SHP77 treated with DMSO at 0.1 percent for 48 hours (cell line): ENCODE measurements around the gene ZSCAN22.
"Not testable (repeated sequence)": the region's sequence is repeated elsewhere in the genome, so short reads cannot be mapped to it uniquely, and the experiment has no call there.

Source experiments
- DNase-seq: peaks from one replicate; lab custom pipeline; 2025; lab: John Stamatoyannopoulos, UW

Gene ZSCAN22

DNA sequence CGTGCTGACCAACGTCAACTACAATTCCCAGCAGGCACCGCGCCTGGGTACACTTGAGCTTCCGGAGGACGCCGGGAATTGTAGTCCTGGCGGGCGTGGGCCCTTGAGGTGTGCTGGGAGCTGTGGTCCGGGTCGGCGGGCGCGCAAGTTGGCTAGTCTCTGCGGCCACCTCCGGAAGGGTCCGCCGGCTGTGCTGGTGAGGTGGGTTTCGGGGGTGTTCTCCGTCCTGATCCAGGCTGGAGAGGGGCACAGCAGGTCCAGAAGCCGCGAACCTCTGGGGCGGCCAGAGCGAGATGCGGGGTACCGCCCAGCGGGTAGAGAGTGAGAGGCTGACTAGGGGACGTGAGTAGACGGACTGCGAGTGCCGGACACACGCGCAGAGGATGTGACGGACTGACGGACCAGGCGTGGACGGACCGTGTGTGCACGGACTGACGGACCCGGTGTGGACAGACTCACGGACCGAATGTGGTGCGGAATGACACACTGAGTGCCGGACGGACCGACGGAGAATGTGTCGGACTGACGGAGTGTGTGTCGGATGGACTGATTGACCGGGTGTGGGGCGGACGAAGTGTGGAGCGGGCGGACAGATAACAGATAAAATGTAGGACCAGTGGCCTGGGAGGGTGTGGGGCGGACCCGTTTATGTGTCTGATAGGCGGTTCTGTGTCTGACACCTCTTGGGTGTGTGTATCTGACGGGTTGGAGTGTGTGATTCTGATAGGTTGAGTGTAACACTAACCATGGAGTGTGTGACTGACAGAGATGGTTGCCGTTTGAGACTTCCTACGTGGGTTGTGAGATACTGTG lies at the start of gene ZSCAN22:
TSS of gene ZSCAN22 (plus strand) at position 81 of the 813 bp plus-strand sequence. CDS start 7,809 bp downstream, outside the sequence.
- DNase-seq: peak; percentile 89

DNA sequence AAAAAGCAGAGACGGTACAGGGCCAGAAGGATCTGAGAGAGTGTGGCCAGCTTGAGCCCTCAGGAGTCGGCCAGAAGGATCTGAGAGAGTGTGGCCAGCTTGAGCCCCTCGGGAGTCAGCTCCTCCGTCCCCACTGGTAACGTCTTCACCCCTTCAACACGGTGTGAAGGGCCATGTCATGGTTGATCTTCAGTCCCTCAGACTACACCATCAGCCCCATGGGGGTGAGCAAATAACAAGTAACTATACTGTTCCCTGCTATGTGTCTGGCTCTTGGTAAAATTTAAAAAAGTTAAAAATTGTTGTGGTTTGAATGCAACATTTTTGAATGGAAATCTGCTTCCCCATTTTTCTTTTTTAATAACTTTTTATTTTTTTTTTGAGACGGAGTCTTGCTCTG lies 49.6 kb upstream of the ZSCAN22 start:
- no peak for DNase-seq

DNA sequence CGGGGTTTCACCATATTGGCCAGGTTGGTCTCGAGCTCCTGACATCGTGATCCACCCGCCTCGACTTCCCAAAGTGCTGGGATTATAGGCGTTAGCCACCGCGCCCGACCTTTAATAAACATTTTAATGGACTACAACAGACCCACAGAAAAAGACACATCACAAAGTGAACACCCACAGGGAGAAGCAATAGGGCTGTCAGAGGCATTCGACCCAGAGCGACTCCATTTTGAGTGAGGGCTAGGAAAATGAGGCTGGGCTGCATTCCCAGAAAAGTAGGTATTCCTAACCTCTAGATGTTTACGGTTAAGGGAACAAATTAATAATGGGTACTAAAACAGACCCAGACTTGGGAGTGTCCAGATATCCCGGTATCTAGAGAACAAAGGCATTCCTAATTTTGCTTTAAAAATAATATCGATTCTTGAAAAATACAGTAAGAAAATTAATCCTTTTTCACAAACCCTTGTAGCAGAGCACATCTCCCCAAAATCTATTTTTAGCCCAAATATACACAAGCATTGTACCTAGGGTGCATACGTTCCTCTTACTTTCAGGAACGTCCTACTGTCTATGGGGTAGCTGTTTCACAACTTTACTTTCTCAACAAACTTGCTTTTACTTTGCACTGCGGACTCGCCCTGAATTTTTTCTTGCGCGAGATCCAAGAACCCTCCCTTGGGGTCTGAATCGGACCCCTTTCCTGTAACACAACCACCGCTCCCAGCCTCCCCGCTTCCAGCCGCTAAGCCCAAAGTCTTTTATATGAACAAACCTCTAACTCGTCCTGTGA lies 48.9 kb upstream of the ZSCAN22 start:
- no peak for DNase-seq

DNA sequence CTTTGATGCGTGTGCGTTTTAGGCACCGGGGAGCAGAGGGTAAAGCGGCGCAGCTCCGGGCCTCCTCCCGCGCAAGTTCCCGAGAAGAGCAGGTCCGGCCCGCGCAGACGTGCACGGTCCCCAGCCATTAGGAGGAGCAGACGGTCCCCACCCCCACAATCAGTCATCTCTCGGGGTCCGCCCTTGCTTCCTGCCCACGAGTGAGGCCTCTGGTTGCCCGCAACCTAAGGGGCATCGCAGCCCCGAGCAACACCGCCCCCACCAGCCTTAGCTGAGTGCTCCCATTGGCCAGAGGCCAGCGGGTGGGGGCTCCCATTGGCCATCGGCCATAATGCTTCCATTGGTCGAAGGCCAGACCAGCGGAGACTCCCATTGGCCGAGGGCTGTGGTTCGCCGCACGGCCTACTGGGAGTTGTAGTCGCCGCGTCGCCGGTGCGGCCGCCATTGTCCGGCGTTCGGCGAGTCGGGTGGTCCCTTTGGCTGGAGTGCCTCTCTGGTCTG lies 48.2 kb upstream of the ZSCAN22 start, which contains the start of gene ZNF8:
TSS of gene ZNF8 (plus strand) at position 415 of the 501 bp plus-strand sequence. CDS start 127 bp downstream, outside the sequence.
- DNase-seq: peak; percentile 95

DNA sequence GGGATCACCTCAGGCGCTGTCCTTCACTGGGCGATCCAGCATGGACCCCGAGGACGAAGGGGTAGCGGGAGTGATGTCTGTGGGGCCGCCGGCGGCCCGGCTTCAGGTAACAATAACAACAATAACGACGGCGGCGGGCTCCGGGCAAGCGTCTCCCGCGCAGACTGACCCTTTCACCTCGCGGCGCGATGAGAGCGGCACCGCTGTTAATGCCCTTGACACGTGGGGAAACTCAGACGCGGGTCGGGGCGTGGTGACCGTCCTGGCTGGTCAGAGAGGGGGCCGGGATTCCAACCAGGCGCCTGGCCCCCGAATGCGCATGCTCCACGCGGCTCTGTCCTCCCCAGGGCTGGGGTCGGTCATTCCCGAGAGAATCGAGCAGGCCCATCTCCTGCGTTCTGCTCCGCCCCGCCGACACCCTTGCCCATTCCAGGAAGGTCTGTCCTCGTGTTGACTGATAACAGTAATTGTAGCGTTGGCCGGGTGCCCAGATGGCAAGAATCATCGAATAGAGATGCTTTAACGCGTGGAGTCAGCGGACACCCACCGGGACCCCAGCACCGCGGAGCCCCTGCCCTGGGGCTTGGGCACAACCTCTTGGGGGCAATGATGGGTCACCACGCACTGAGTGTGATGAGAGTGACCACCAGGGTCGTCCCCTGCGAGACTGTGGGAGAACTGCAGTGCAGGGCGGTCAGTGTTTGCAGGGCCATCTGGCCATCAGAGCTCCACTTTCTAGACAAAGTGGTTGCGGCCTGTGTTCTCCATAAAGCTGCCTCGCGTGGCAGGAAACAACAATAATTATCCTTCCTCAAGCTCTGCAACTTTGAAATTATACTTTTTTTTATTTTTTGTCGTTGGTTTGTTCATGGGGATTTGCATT lies 47.5 kb upstream of the ZSCAN22 start:
- DNase-seq: no peak

DNA sequence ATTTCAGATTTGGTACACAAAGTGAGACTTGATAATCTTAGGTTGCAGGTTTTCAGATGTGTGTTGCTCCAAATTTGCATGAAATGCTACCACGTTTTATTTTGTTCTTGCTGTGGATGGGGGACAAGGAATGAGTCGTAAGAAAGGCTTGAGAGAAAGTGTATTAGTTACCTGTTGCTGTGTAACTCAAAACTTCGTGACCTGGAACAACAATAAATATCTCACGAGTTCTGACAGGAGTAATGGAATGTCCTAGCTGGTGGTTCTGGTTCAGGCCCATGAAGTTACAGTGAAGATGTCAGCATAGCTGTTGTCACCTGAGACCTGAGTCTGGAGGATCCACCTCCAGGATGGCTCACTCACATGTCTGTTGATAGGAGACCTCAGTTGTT lies 46.9 kb upstream of the ZSCAN22 start:
- no peak for DNase-seq

DNA sequence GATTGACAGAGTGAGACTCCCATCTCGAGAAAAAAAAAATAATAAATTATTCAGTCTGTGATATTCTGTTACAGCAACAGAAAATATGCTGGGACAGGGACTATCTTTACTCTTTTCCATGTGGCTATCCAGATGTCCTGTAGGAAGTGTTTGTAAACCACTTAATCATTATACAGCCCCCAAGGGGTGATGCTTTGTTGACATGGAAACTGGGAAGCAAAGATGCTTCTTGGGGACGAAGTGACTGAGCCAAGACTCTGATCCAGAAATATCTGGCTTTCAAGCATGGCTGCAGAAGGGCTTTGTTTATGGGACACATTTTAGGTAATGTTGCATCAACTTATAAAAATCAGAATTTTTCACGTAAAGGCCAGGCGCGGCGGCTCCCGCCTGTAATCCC lies 42.6 kb upstream of the ZSCAN22 start:
- no peak for DNase-seq

DNA sequence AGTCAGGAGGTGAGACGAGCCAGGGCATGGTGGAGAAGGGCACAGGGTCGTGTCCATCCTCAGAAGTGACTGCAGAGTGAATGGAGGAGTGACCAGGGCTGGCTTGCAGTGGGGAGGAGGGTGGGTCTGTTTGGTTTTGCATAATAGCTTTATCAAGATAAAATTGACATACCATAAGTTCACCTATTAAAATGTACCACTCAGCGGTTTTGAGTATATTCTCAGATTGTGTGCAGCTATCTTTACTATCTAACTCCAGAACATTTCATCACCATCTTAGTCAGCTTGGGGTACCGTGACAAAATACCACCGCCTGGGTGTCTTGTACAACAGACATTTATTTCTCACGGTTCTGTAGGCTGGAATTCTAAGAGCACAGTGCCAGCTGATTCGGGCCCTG lies 34.9 kb upstream of the ZSCAN22 start:
- no peak for DNase-seq

DNA sequence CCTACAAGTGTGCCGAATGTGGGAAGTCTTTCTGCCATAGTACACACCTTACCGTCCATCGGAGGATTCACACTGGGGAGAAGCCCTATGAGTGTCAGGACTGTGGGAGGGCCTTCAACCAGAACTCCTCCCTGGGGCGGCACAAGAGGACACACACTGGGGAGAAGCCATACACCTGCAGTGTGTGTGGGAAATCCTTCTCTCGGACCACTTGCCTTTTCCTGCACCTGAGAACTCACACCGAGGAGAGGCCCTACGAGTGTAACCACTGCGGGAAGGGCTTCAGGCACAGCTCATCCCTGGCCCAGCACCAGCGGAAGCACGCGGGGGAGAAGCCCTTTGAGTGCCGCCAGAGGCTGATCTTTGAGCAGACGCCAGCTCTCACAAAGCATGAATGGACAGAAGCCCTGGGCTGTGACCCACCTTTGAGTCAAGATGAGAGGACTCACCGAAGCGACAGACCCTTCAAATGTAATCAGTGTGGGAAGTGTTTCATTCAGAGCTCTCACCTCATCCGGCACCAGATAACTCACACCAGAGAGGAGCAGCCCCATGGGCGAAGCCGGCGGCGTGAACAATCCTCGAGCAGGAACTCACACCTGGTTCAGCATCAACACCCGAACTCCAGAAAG lies 31.9 kb upstream of the ZSCAN22 start:
- no peak for DNase-seq

DNA sequence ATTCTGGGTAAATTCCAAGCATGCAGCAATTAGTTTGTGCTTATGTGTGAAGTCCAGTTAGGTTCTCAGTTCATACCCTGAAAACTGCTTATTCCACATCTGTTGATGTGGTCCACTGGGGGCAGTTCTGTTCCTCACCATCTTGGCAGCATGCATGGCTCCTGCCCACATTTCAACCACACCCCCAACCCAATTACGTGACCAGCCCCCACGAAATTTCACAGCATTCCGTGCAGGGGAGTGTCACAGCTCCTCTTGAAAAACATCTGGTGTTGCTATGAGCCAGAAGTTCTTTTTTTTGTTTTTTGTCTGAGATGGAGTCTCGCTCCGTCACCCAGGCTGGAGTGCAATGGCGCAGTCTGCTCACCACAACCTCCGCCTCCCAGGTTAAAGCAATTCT lies 30.7 kb upstream of the ZSCAN22 start:
- DNase-seq: no peak

DNA sequence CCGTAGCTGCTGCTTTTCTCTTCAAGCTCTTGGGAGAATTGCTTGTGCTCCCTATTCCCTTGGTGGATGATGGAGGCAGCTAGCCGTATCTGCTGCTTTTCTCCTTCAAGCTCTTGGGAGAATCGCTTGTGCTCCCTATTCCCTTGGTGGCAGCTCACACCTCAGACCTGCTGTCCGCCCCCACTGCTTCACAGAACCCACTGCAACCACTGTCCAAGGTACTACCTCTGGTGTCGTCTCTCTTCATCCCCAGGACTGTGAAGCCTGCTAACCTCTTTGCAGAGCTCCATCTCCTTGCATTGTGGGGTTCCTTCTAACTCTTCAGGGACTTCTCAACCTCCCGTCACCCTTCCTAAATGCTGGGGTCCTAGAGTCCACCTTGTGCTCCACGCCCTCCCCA lies 26.2 kb upstream of the ZSCAN22 start:
- DNase-seq: no peak

DNA sequence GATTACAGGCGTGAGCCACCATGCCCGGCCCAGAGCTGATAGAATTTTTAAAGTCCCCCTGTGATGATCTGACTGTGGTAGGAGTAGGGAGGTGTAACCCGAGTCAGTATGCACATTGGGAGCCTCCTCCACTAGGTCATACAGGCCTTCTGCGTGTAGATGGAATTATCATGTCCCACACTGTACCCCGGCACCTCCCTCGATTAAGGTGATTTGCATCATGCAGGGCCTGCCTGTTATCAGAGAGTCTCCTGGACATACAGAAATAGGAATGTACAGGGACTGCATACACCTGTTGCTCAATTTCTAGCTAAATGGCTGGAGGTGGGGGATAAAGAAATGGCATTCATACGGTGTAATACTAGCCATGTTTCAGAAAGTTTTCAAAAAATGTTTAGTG lies 22.5 kb upstream of the ZSCAN22 start:
- DNase-seq: no peak

DNA sequence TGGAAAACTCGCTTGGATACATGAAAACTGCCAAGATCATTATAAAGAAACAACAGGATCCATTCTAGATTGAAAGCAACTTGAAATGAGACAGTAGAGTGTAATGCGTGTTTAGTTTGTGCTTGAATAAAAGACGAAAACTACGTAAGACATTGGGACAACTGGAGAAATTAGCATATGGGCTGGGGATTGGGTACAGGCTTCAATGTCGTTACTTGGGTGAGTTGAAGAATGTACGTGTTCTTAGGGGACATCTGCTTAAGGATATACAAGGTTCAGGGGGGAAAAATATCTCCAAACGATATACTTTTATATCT lies 22.1 kb upstream of the ZSCAN22 start:
- no peak for DNase-seq

DNA sequence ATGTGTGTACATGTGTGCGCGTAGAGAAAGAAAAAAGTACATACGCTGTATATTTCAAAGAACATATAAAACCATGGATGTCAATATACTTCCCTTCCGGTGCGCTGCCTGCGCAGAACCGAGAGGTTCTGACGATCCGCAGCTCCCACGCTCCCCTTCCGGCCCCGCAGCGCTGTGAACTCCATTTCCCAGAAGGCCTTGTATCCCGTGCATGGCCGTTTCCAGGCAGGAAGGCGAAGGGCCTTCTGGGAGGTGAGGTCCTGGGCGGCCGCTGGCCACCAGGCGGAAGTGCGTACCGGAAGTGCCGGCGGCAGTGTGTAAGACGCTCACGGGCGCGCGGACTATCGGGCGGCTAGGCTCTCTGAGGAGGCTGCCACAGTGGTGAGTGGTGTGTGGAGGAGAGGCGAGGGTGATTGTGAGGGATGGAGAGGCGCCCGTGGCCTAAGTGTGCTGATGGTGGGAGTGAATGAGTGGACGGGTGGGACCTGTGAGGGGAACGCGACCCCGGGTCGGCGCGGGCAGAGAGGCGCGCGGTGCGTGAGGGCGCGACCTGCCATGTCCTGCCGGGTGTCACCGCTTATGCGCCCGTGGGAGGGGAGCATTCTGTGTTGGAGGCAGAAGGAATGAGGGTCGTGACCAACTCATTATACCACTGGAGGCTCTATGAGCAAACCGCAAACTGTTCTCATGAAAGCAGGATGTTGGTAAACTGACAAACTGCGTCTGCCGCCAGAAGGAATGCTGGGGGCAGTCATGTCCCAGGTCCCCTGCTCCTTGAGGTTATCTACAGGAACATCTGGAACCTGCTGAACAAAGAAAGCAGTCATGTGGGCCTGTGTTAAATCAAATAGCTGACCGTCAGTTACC lies 21.5 kb upstream of the ZSCAN22 start, which contains the start of gene ERVK3-1:
TSS of gene ERVK3-1 (plus strand) at position 313 of the 867 bp plus-strand sequence. CDS start 6,792 bp downstream, outside the sequence.
- peak; percentile 91 for DNase-seq

DNA sequence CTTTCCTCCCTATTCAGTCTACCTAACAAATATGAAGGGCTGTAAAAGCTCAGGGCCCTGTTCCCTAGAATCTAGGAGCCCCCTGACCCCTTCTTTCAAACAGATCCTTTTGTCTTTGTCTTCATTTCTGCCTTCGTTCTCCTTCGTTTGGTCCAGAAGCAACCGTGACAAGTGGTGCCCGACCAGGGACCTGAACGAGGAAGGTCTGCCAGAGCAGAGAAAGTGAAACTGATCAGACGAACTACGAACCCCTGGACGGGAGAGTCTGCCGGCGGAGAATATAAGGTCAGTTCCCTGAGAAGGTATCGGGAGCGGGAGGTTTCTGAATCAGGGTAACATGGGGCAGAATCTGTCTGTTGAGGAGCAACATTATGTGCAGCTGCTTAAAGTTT lies 20.9 kb upstream of the ZSCAN22 start:
- no peak for DNase-seq

DNA sequence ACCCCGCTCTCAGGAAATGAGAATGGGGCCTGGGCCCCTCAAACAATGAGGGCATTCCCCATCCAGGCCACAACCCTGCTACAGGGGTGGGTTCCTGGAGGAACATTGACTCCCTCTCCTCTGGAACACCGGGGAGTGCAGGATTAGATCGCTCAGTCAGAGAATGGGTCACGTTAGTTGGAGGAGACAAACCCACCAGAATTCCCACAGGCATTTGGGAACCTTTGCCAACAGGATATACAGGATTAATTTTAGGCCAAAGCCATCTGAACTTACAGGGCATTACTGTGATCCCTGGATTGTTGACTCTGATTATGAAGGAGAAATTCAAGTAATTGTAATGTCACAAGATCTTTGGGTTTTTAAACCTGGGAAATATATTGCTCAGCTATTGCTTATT lies 19.1 kb upstream of the ZSCAN22 start:
- DNase-seq: no peak

DNA sequence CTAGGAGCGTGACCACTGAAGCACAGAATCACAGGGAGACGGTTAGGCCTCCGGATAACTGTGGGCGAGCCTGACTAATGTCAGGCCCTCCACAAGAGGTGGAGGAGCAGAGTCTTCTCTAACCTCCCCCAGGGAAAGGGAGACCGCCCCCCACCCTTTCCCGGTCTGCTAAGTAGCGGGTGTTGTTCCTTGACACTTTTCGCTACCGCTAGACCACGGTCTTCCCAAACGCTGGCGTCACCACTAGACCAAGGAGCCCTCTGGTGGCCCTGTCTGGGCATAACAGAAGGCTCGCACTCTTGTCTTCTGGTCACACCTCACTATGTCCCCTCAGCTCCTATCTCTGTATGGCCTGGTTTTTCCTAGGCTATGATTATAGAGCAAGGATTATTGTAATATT lies 16.1 kb upstream of the ZSCAN22 start:
- DNase-seq: not testable (repeated sequence)

DNA sequence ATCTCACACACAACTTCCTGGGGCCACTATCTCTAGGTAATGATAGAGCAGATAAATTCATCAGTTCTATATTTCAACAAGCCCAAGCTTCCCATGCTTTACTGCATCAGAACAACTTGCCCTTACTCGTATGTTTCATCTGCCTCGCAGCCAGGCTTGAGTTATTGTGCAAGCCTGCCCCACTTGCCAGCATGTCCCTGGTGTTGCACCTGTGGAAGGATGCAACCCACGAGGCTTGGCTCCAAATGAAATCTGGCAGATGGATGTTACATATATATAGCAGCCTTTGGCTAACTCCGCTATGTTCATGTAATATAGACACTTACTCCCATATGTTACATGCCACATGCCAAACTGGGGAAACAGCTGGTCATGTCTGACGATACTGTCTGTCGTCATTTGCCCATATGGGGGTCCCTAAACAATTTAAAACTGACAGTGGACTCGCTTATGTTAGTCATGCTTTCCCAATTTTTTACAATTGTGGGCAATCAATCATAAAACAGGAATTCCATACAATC lies 15.4 kb upstream of the ZSCAN22 start:
- no peak for DNase-seq

DNA sequence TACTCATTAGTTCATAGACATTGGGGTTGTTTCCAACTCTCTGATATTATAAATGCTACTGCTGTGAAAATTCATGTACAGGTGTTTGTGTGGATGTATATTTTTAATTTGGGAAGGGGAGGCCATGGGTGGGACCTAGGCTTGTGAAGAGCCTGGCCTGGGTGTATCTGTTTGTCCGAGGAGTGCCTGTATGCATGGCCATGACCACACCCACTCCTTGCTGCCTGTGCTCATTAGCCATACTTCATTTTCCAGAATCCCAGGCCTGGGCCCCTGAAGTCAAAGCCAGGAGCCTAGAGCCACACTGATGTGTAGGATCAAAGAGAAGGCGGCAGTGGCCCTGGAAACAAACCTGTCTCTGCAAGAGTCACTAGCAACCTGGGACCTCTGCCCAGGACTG lies 11.2 kb upstream of the ZSCAN22 start:
- no peak for DNase-seq

DNA sequence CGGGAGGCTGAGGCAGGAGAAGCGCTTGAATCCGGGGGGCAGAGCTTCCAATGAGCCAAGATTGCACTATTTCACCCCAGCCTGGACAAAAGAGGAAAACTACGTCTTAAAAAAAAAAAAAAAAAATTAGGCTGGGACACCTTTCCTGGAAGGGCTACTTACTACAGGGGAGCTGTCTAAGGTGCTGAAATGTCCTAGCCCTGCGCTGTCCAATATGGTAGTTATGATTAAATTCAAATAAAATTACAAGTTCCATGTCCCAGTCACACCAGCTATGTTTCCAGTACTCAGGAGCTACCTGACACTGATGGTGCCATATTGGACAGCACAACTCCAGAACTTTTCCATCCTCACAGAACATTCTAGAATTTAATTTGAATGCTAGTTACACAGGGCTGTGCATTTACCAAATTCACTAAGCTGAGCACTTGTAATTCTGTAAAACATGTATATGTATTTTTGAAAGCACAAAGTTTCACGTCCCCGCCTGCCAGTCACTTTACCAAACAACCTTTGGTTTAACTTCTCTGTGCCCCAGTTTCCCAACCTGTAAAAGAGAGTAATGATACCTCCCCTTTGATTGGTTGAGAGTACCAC lies 9.2 kb upstream of the ZSCAN22 start:
- DNase-seq: no peak
